Measurements from ENCODE around the gene DHRS13.
"Not testable (repeated sequence)": the region's sequence is repeated elsewhere in the genome, so short reads cannot be mapped to it uniquely, and the experiment has no call there.

DNA sequence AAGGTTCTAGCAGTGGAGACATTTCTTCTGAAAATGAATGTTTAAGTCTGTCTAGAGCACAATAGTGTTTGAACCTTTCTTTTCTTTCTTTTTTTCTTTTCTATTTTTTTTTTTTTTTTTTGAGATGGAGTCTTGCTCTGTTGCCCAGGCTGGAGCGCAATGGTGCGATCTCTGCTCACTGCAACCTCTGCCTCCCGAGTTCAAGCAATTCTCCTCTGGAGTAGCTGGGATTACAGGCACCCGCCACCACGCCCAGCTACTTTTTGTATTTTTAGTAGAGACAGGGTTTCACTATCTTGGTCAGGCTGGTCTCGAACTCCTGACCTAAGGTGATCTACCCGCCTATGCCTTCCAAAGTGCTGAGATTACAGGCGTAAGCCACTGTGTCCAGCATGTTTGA is 31.6 kb upstream of the DHRS13 start:
- not testable (repeated sequence) for TF ChIP-seq POLR2A, EP300, POLR2AphosphoS5 (IDR thresholded peaks at IDR 0.05)
- TF ChIP-seq, protein P1, sequence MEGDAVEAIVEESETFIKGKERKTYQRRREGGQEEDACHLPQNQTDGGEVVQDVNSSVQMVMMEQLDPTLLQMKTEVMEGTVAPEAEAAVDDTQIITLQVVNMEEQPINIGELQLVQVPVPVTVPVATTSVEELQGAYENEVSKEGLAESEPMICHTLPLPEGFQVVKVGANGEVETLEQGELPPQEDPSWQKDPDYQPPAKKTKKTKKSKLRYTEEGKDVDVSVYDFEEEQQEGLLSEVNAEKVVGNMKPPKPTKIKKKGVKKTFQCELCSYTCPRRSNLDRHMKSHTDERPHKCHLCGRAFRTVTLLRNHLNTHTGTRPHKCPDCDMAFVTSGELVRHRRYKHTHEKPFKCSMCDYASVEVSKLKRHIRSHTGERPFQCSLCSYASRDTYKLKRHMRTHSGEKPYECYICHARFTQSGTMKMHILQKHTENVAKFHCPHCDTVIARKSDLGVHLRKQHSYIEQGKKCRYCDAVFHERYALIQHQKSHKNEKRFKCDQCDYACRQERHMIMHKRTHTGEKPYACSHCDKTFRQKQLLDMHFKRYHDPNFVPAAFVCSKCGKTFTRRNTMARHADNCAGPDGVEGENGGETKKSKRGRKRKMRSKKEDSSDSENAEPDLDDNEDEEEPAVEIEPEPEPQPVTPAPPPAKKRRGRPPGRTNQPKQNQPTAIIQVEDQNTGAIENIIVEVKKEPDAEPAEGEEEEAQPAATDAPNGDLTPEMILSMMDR (IDR thresholded peaks at IDR 0.05) = not testable (repeated sequence)
